ENCODE results near the gene CADM3. TPM values are rescaled to one million over a fixed set of nuclear protein-coding genes. Genes with fewer than 3 reads are reported as not detected.

The CADM3 gene
- total RNA-seq (not detected), polyA plus RNA-seq (not detected)

GRCh38 chr1:159171254-159171687 lies at the start of gene CADM3:
CADM3 (plus strand) TSS chr1:159171615; CDS start chr1:159171766, 151 bp downstream.
- Histone ChIP-seq H3K27ac (ENCODE audit: low read depth, low read length) (no peak within 1 kb of the TSS), H3K36me3 (ENCODE audit: insufficient read depth, low read length) (no peaks in the 10 kb centered on the region), H3K9me3 (ENCODE audit: control insufficient read depth in 1 of 2, low read length in 2 of 2) (no peaks in the 10 kb centered on the region), H3K4me1 (ENCODE audit: insufficient read depth, low read length) (no peaks in the 10 kb centered on the region), H3K27me3 (ENCODE audit: insufficient read depth, low read length) (peaks cover 11% of the 10 kb centered on the region), H3K4me3 (ENCODE audit: low read length in 2 of 2) (no peak within 1 kb of the TSS)
- Mint-ChIP-seq H3K27me3 (peaks cover 47 to 63% of the 10 kb centered on the region in 2 donors), H3K9me3 (no peaks in the 10 kb centered on the region), H3K27ac (no peak within 1 kb of the TSS), H3K36me3 (no peaks in the 10 kb centered on the region), H3K4me3 (peak within 1 kb of the TSS in 5 of 8 donors; percentile 4 to 58 (median 25)), H3K4me1 (peaks cover 0 to 5% (median 3%) of the 10 kb centered on the region in 4 donors)
- POLR2A ChIA-PET (ENCODE audit: partially characterized antibody): no interaction called here
- DNase-seq: peak in 1 of 5 donors; percentile 29
- CTCF ChIA-PET (ENCODE audit: partially characterized antibody): no interaction called here
- intact Hi-C loops (cut with micrococcal nuclease): no loop called here

- intact Hi-C loops (cut with micrococcal nuclease): no loop called here
- Mint-ChIP-seq H3K36me3 (no peaks in the 10 kb centered on the region), H3K9me3 (no peaks in the 10 kb centered on the region), H3K27me3 (peaks cover 2 to 7% of the 10 kb centered on the region in 2 donors), H3K4me3 (no peak overlapping the region), H3K27ac (no peak overlapping the region), H3K4me1 (no peaks in the 10 kb centered on the region)
- Histone ChIP-seq H3K4me1 (ENCODE audit: insufficient read depth, low read length) (no peaks in the 10 kb centered on the region), H3K4me3 (ENCODE audit: low read length in 2 of 2) (no peak overlapping the region), H3K36me3 (ENCODE audit: insufficient read depth, low read length) (no peaks in the 10 kb centered on the region), H3K27me3 (ENCODE audit: insufficient read depth, low read length) (no peaks in the 10 kb centered on the region), H3K9me3 (ENCODE audit: control insufficient read depth in 1 of 2, low read length in 2 of 2) (no peaks in the 10 kb centered on the region), H3K27ac (ENCODE audit: low read depth, low read length) (no peak overlapping the region)
- CTCF ChIA-PET (ENCODE audit: partially characterized antibody): interaction anchor here (1.7 to 1.9 kb wide), 3 partner anchors 8 to 11 kb away, joined by 4 to 11 read pairs (median 8); no protein-coding TSS in a partner anchor
- POLR2A ChIA-PET (ENCODE audit: partially characterized antibody): no interaction called here
- no peak for DNase-seq
Measured at GRCh38 chr1:159122005-159122621, 49.3 kb upstream of the CADM3 start.

GRCh38 chr1:159123587-159123986 lies 47.8 kb upstream of the CADM3 start:
- H3K27ac Mint-ChIP-seq: no peak overlapping the region
- Histone ChIP-seq H3K4me1 (ENCODE audit: insufficient read depth, low read length) (no peaks in the 10 kb centered on the region), H3K9me3 (ENCODE audit: control insufficient read depth in 1 of 2, low read length in 2 of 2) (no peaks in the 10 kb centered on the region), H3K27ac (ENCODE audit: low read depth, low read length) (no peak overlapping the region), H3K27me3 (ENCODE audit: insufficient read depth, low read length) (no peaks in the 10 kb centered on the region), H3K4me3 (ENCODE audit: low read length in 2 of 2) (no peak overlapping the region), H3K36me3 (ENCODE audit: insufficient read depth, low read length) (no peaks in the 10 kb centered on the region)
- H3K27me3 Mint-ChIP-seq: peaks cover 2 to 6% of the 10 kb centered on the region in 2 donors
- H3K9me3 Mint-ChIP-seq: no peaks in the 10 kb centered on the region
- no peaks in the 10 kb centered on the region for H3K36me3 Mint-ChIP-seq
- H3K4me3 Mint-ChIP-seq: no peak overlapping the region
- ChIA-PET CTCF (ENCODE audit: partially characterized antibody) (interaction anchor here (1.7 to 1.8 kb wide), 2 partner anchors 9 to 10 kb away, joined by 4 to 8 read pairs; no protein-coding TSS in a partner anchor), POLR2A (ENCODE audit: partially characterized antibody) (no interaction called here)
- no peaks in the 10 kb centered on the region for H3K4me1 Mint-ChIP-seq
- intact Hi-C loops (cut with micrococcal nuclease): no loop called here
- no peak for DNase-seq

GRCh38 chr1:159132271-159132881 lies 39.0 kb upstream of the CADM3 start:
- ChIA-PET POLR2A (ENCODE audit: partially characterized antibody) (no interaction called here), CTCF (ENCODE audit: partially characterized antibody) (interaction anchor here (0.7 to 4.4 kb wide), 13 partner anchors 9 to 875 kb away, joined by 3 to 42 read pairs (median 5); no protein-coding TSS in a partner anchor)
- no peaks in the 10 kb centered on the region for H3K36me3 Mint-ChIP-seq

GRCh38 chr1:159140474-159140873 lies 30.9 kb upstream of the CADM3 start:
- ChIA-PET POLR2A (ENCODE audit: partially characterized antibody) (no interaction called here), CTCF (ENCODE audit: partially characterized antibody) (interaction anchor here (0.6 kb wide), 1 partner anchor 8 kb away, joined by 4 read pairs; no protein-coding TSS in a partner anchor)
- Histone ChIP-seq H3K27ac (ENCODE audit: low read depth, low read length) (no peak overlapping the region), H3K9me3 (ENCODE audit: control insufficient read depth in 1 of 2, low read length in 2 of 2) (no peaks in the 10 kb centered on the region), H3K27me3 (ENCODE audit: insufficient read depth, low read length) (peaks cover 20% of the 10 kb centered on the region), H3K4me1 (ENCODE audit: insufficient read depth, low read length) (no peaks in the 10 kb centered on the region), H3K4me3 (ENCODE audit: low read length in 2 of 2) (no peak overlapping the region), H3K36me3 (ENCODE audit: insufficient read depth, low read length) (no peaks in the 10 kb centered on the region)
- Mint-ChIP-seq H3K36me3 (no peaks in the 10 kb centered on the region), H3K9me3 (no peaks in the 10 kb centered on the region), H3K27ac (no peak overlapping the region), H3K27me3 (peaks cover 18 to 21% of the 10 kb centered on the region in 2 donors), H3K4me3 (no peak overlapping the region), H3K4me1 (no peaks in the 10 kb centered on the region)
- no peak for DNase-seq
- intact Hi-C loops (cut with micrococcal nuclease): no loop called here

More at GRCh38 chr1:159132271-159132881, 39.0 kb upstream of the CADM3 start:
- H3K4me3 Mint-ChIP-seq: no peak overlapping the region
- Histone ChIP-seq H3K9me3 (ENCODE audit: control insufficient read depth in 1 of 2, low read length in 2 of 2) (no peaks in the 10 kb centered on the region), H3K4me1 (ENCODE audit: insufficient read depth, low read length) (no peaks in the 10 kb centered on the region), H3K27ac (ENCODE audit: low read depth, low read length) (no peak overlapping the region), H3K27me3 (ENCODE audit: insufficient read depth, low read length) (no peaks in the 10 kb centered on the region), H3K36me3 (ENCODE audit: insufficient read depth, low read length) (no peaks in the 10 kb centered on the region), H3K4me3 (ENCODE audit: low read length in 2 of 2) (no peak overlapping the region)
- no peak overlapping the region for H3K27ac Mint-ChIP-seq
- H3K9me3 Mint-ChIP-seq: no peaks in the 10 kb centered on the region
- intact Hi-C loops (cut with micrococcal nuclease): loop anchor here (1.0 to 10.0 kb wide), 3 partner anchors 82 to 759 kb away; no protein-coding TSS in a partner anchor
- peak; percentile 41 to 59 (median 49) for DNase-seq
- peaks cover 4 to 12% of the 10 kb centered on the region in 2 donors for H3K27me3 Mint-ChIP-seq
- H3K4me1 Mint-ChIP-seq: no peaks in the 10 kb centered on the region

GRCh38 chr1:159141584-159142390 lies 29.6 kb upstream of the CADM3 start:
- CTCF ChIA-PET (ENCODE audit: partially characterized antibody): interaction anchor here (1.3 kb wide), 1 partner anchor 10 kb away, joined by 5 read pairs; no protein-coding TSS in a partner anchor
- intact Hi-C loops (cut with micrococcal nuclease): no loop called here
- H3K4me1 Mint-ChIP-seq: no peaks in the 10 kb centered on the region
- H3K36me3 ChIP-seq (ENCODE audit: insufficient read depth, low read length): no peaks in the 10 kb centered on the region
- H3K27ac ChIP-seq (ENCODE audit: low read depth, low read length): no peak overlapping the region
- no peaks in the 10 kb centered on the region for H3K9me3 Mint-ChIP-seq
- no peak for DNase-seq
- H3K27ac Mint-ChIP-seq: no peak overlapping the region
- H3K27me3 ChIP-seq (ENCODE audit: insufficient read depth, low read length): peaks cover 20% of the 10 kb centered on the region
- no peak overlapping the region for H3K4me3 ChIP-seq (ENCODE audit: low read length in 2 of 2)
- H3K36me3 Mint-ChIP-seq: no peaks in the 10 kb centered on the region
- no peaks in the 10 kb centered on the region for H3K9me3 ChIP-seq (ENCODE audit: control insufficient read depth in 1 of 2, low read length in 2 of 2)
- H3K4me3 Mint-ChIP-seq: no peak overlapping the region
- POLR2A ChIA-PET (ENCODE audit: partially characterized antibody): no interaction called here
- no peaks in the 10 kb centered on the region for H3K4me1 ChIP-seq (ENCODE audit: insufficient read depth, low read length)
- H3K27me3 Mint-ChIP-seq: peaks cover 15 to 23% of the 10 kb centered on the region in 2 donors

- CTCF ChIA-PET (ENCODE audit: partially characterized antibody): interaction anchor here (1.3 kb wide), 1 partner anchor 10 kb away, joined by 5 read pairs; no protein-coding TSS in a partner anchor
- no peaks in the 10 kb centered on the region for H3K36me3 ChIP-seq (ENCODE audit: insufficient read depth, low read length)
- H3K4me3 ChIP-seq (ENCODE audit: low read length in 2 of 2): no peak overlapping the region
- no peaks in the 10 kb centered on the region for H3K4me1 Mint-ChIP-seq
- intact Hi-C loops (cut with micrococcal nuclease): no loop called here
- no peaks in the 10 kb centered on the region for H3K36me3 Mint-ChIP-seq
- H3K27ac ChIP-seq (ENCODE audit: low read depth, low read length): no peak overlapping the region
- no peaks in the 10 kb centered on the region for H3K9me3 ChIP-seq (ENCODE audit: control insufficient read depth in 1 of 2, low read length in 2 of 2)
- peaks cover 11 to 19% of the 10 kb centered on the region in 2 donors for H3K27me3 Mint-ChIP-seq
- no peak overlapping the region for H3K4me3 Mint-ChIP-seq
- H3K9me3 Mint-ChIP-seq: no peaks in the 10 kb centered on the region
- peaks cover 20% of the 10 kb centered on the region for H3K27me3 ChIP-seq (ENCODE audit: insufficient read depth, low read length)
- DNase-seq: no peak
- H3K4me1 ChIP-seq (ENCODE audit: insufficient read depth, low read length): no peaks in the 10 kb centered on the region
- no peak overlapping the region for H3K27ac Mint-ChIP-seq
- POLR2A ChIA-PET (ENCODE audit: partially characterized antibody): no interaction called here
Measured at GRCh38 chr1:159142391-159142663, 29.1 kb upstream of the CADM3 start.

Measured in CD4-positive, alpha-beta memory T cell (primary cell).